Measurements from ENCODE around the gene ARID5B.

- no peak for TF ChIP-seq CTCF (IDR thresholded peaks at IDR 0.05)
- TF ChIP-seq ZFX (IDR thresholded peaks at IDR 0.05; ENCODE audit: borderline replicate concordance): no peak
Observed at GRCh38 chr10:62103857-62104256, 202.4 kb downstream of the ARID5B start.
